Osteoblast (primary cell): ENCODE measurements around the gene PDZD7. TPM values are rescaled to one million over a fixed set of nuclear protein-coding genes. Genes with fewer than 3 reads are reported as not detected.

Experiments
- DNase-seq: peaks from one replicate; pipeline ENCODE4 v3.0.0; 2011; ENCODE audit warnings: low spot score, mixed read lengths; ENCODE audit not compliant: insufficient read length; ENCODE audit errors: missing footprints
- H2AFZ ChIP-seq: 2 replicates; pipeline ENCODE4 v1.6.0; 2011; ENCODE audit warnings: mild to moderate bottlenecking, low read length
- H3K27ac ChIP-seq: 2 replicates; pipeline ENCODE4 v1.5.1; 2011; ENCODE audit warnings: mild to moderate bottlenecking, low read depth, low read length, moderate library complexity
- H3K27me3 ChIP-seq: 2 replicates; pipeline ENCODE4 v1.6.0; 2012; ENCODE audit warnings: mild to moderate bottlenecking, control low read depth, inconsistent platforms, low read length, moderate library complexity; ENCODE audit not compliant: insufficient read depth
- H3K36me3 ChIP-seq: 2 replicates; pipeline ENCODE4 v1.5.1; 2011; ENCODE audit warnings: mild to moderate bottlenecking, low read length, control low read depth, moderate library complexity; ENCODE audit not compliant: insufficient read depth
- H3K4me1 ChIP-seq: 2 replicates; pipeline ENCODE4 v1.5.1; 2011; ENCODE audit warnings: mild to moderate bottlenecking, low read length, control low read depth, moderate library complexity; ENCODE audit not compliant: insufficient read depth
- H3K4me2 ChIP-seq: 2 replicates; pipeline ENCODE4 v1.6.0; 2011; ENCODE audit warnings: mild to moderate bottlenecking, low read length; ENCODE audit not compliant: insufficient read depth
- H3K4me3 ChIP-seq: fragments of 200-600 bp; sonication (generic); 3 replicates; pipeline ENCODE4 v1.5.1; 2012; ENCODE audit warnings: mild to moderate bottlenecking, low read length, inconsistent platforms; ENCODE audit not compliant: insufficient read depth
- H3K79me2 ChIP-seq: 2 replicates; pipeline ENCODE4 v1.6.0; 2012; ENCODE audit warnings: mild to moderate bottlenecking, low read length, control low read depth, inconsistent platforms; ENCODE audit not compliant: insufficient read depth
- H3K9me3 ChIP-seq: 2 replicates; pipeline ENCODE4 v1.5.1; 2011; ENCODE audit warnings: low read depth, low read length, control low read depth
- H4K20me1 ChIP-seq: 2 replicates; pipeline ENCODE4 v1.6.0; 2012; ENCODE audit warnings: mild to moderate bottlenecking, low read length, control low read depth; ENCODE audit not compliant: insufficient read depth
- CTCF ChIP-seq: IDR thresholded peaks from 2 replicates; pipeline ENCODE4 v1.5.1; 2011; ENCODE audit warnings: mild to moderate bottlenecking, low read depth, low read length, moderate library complexity; ENCODE audit errors: extremely low read depth
- total RNA-seq: library from RNA; depleted of rRNA; stranded (reverse); fragments of >200 nt; gene quantifications from 2 replicates; pipeline ENCODE4 v1.2.3, GENCODE V29; 2012

PDZD7 gene
- total RNA-seq, 1 donor: 0.72 TPM

GRCh38 chr10:100981178-100981772 lies 49.7 kb downstream of the PDZD7 start:
- no peaks in the 10 kb centered on the region for H3K27me3 ChIP-seq
- peaks cover 19% of the 10 kb centered on the region for H3K36me3 ChIP-seq
- no peak overlapping the region for H3K4me2 ChIP-seq
- no peak for DNase-seq
- peaks cover 5% of the 10 kb centered on the region for H3K79me2 ChIP-seq
- no peak overlapping the region for H3K4me3 ChIP-seq
- no peaks in the 10 kb centered on the region for H4K20me1 ChIP-seq
- no peak overlapping the region for H3K27ac ChIP-seq
- H2AFZ ChIP-seq: no peak overlapping the region
- H3K9me3 ChIP-seq: no peaks in the 10 kb centered on the region
- H3K4me1 ChIP-seq: peaks cover 4% of the 10 kb centered on the region
- TF ChIP-seq CTCF: no peak

- Histone ChIP-seq H3K27me3 (no peaks in the 10 kb centered on the region), H3K4me1 (no peaks in the 10 kb centered on the region), H3K27ac (no peak overlapping the region), H3K4me2 (no peak overlapping the region), H3K9me3 (no peaks in the 10 kb centered on the region), H3K79me2 (no peaks in the 10 kb centered on the region), H3K36me3 (peaks cover 19% of the 10 kb centered on the region), H2AFZ (no peak overlapping the region), H4K20me1 (no peaks in the 10 kb centered on the region), H3K4me3 (no peak overlapping the region)
- TF ChIP-seq CTCF: no peak
- no peak for DNase-seq
Observed at GRCh38 chr10:100980711-100981110, 50.2 kb downstream of the PDZD7 start.

GRCh38 chr10:100980311-100980710 lies 50.6 kb downstream of the PDZD7 start:
- DNase-seq: no peak
- Histone ChIP-seq H3K9me3 (no peaks in the 10 kb centered on the region), H3K36me3 (peaks cover 18% of the 10 kb centered on the region), H4K20me1 (no peaks in the 10 kb centered on the region), H3K27ac (no peak overlapping the region), H3K4me1 (no peaks in the 10 kb centered on the region), H3K27me3 (no peaks in the 10 kb centered on the region), H2AFZ (no peak overlapping the region), H3K4me3 (no peak overlapping the region), H3K4me2 (no peak overlapping the region), H3K79me2 (no peaks in the 10 kb centered on the region)
- TF ChIP-seq CTCF: no peak

- Histone ChIP-seq H2AFZ (no peak overlapping the region), H4K20me1 (no peaks in the 10 kb centered on the region), H3K9me3 (no peaks in the 10 kb centered on the region), H3K27me3 (no peaks in the 10 kb centered on the region), H3K36me3 (peaks cover 13% of the 10 kb centered on the region), H3K79me2 (no peaks in the 10 kb centered on the region), H3K4me3 (no peak overlapping the region), H3K4me1 (no peaks in the 10 kb centered on the region), H3K4me2 (no peak overlapping the region), H3K27ac (no peak overlapping the region)
- no peak for DNase-seq
- no peak for TF ChIP-seq CTCF
Observed at GRCh38 chr10:100979791-100980272, 51.1 kb downstream of the PDZD7 start.
